Keratinocyte (primary cell): Measurements from ENCODE around the gene BARX2. TPM values are rescaled to one million over a fixed set of nuclear protein-coding genes. Genes with fewer than 3 reads are reported as not detected.

Experiments
- DNase-seq: peaks from one replicate; pipeline ENCODE4 v3.0.0-alpha.2; 2011; ENCODE audit warnings: low read depth, missing footprints, low spot score
- FAIRE-seq: peaks from 2 replicates; lab custom pipeline; 2011; peaks lifted over from hg19 to GRCh38; lab: Jason Lieb, UNC
- H2AFZ ChIP-seq: 2 replicates; pipeline ENCODE4 v1.6.0; 2012; ENCODE audit warnings: low read length, control low read depth, inconsistent platforms; ENCODE audit not compliant: control insufficient read depth
- H3K27ac ChIP-seq: 2 replicates; pipeline ENCODE4 v1.5.1; 2011; ENCODE audit warnings: low read length; ENCODE audit not compliant: control insufficient read depth, insufficient read depth
- H3K27me3 ChIP-seq: 3 replicates; pipeline ENCODE4 v1.6.0; 2011; ENCODE audit warnings: low read length; ENCODE audit not compliant: control insufficient read depth, insufficient read depth; ENCODE audit errors: extremely low read depth
- H3K36me3 ChIP-seq, 2 experiments: 2 replicates in 1 of 2; 3 replicates in 1 of 2; pipeline ENCODE4 v1.5.1; 2011; ENCODE audit warnings: low read length in 2 of 2, mild to moderate bottlenecking in 1 of 2; ENCODE audit not compliant: control insufficient read depth in 2 of 2, insufficient read depth in 2 of 2; ENCODE audit errors: extremely low read depth in 1 of 2
- H3K4me1 ChIP-seq: 3 replicates; pipeline ENCODE4 v1.5.1; 2011; ENCODE audit warnings: low read length; ENCODE audit not compliant: control insufficient read depth, insufficient read depth; ENCODE audit errors: extremely low read depth
- H3K4me2 ChIP-seq: 3 replicates; pipeline ENCODE4 v1.6.0; 2011; ENCODE audit warnings: low read depth, low read length; ENCODE audit not compliant: control insufficient read depth, insufficient read depth; ENCODE audit errors: extremely low read depth
- H3K4me3 ChIP-seq, 3 experiments: fragments of 200-600 bp in 1 of 3; sonication (generic) in 1 of 3; 2 replicates in 2 of 3; 3 replicates in 1 of 3; pipeline ENCODE4 v1.5.1; 2011 to 2016; ENCODE audit warnings: low read length in 3 of 3, mild to moderate bottlenecking in 3 of 3, control low read depth in 2 of 3, inconsistent platforms in 1 of 3, low read depth in 1 of 3, mixed read lengths in 1 of 3, mixed run types in 1 of 3, moderate library complexity in 1 of 3; ENCODE audit not compliant: control insufficient read depth in 2 of 3, insufficient read depth in 2 of 3; ENCODE audit errors: extremely low read depth in 1 of 3
- H3K79me2 ChIP-seq: 2 replicates; pipeline ENCODE4 v1.6.0; 2012; ENCODE audit warnings: low read length; ENCODE audit not compliant: control insufficient read depth, insufficient read depth
- H3K9ac ChIP-seq: 3 replicates; pipeline ENCODE4 v1.6.0; 2011; ENCODE audit warnings: low read length; ENCODE audit not compliant: control insufficient read depth, insufficient read depth; ENCODE audit errors: extremely low read depth
- H3K9me1 ChIP-seq: 3 replicates; pipeline ENCODE4 v1.6.0; 2011; ENCODE audit warnings: low read length; ENCODE audit not compliant: control insufficient read depth, insufficient read depth; ENCODE audit errors: extremely low read depth
- H3K9me3 ChIP-seq: 2 replicates; pipeline ENCODE4 v1.5.1; 2012; ENCODE audit warnings: low read depth, low read length; ENCODE audit not compliant: control insufficient read depth
- H4K20me1 ChIP-seq: 3 replicates; pipeline ENCODE4 v1.6.0; 2011; ENCODE audit warnings: low read length; ENCODE audit not compliant: control insufficient read depth, insufficient read depth; ENCODE audit errors: extremely low read depth
- CTCF ChIP-seq, 3 experiments: IDR thresholded peaks in 1 of 3; conservative IDR thresholded peaks in 1 of 3; optimal IDR thresholded peaks in 1 of 3; 2 replicates in 2 of 3; 3 replicates in 1 of 3; pipeline versions ENCODE3 to v1.5.1; 2011; ENCODE audit warnings: low read length in 3 of 3, mild to moderate bottlenecking in 3 of 3, moderate library complexity in 2 of 3, control low read depth in 1 of 3, inconsistent platforms in 1 of 3; ENCODE audit not compliant: insufficient read depth in 2 of 3; ENCODE audit errors: extremely low read depth in 1 of 3
- EZH2 ChIP-seq: IDR thresholded peaks from one replicate; pipeline ENCODE4 v1.6.1; 2012; ENCODE audit warnings: inconsistent platforms, mild to moderate bottlenecking, low read length, moderate library complexity
- dilution Hi-C: fragments of 300-500 bp; cut with MboI; formaldehyde crosslinking; loops from one replicate; pipeline ENCODE4 v1.7.0; 2020; ENCODE audit warnings: low sequenced_read_pairs; ENCODE audit not compliant: extremely low pct_ligation_motif_present
- polyA plus RNA-seq, 5 experiments: library from polyadenylated mRNA; depleted of rRNA in 3 of 5; stranded (reverse) in 3 of 5; stranded (forward) in 1 of 5; unstranded in 1 of 5; fragments of >200 nt; gene quantifications; 1 replicate in 1 of 5; 2 replicates in 3 of 5; 3 replicates in 1 of 5; pipeline versions ENCODE4 v1.2.1 to v1.2.3, GENCODE V29; 2011 to 2012; ENCODE audit warnings: missing spikeins in 2 of 5, low read depth in 1 of 5, low replicate concordance in 1 of 5

BARX2 gene
- polyA plus RNA-seq, 1 donor (not counting 4 experiments of a cell fraction or from before 2014, with no cell fraction given): 0.87 TPM

- no peaks in the 10 kb centered on the region for H3K79me2 ChIP-seq
- no peaks in the 10 kb centered on the region for H3K36me3 ChIP-seq
- DNase-seq (no peak), FAIRE-seq (no peak)
- H3K9me1 ChIP-seq: no peaks in the 10 kb centered on the region
- TF ChIP-seq CTCF (optimal IDR thresholded peaks at IDR 0.05 in 1 of 3, IDR thresholded peaks at IDR 0.05 in 1 of 3, conservative IDR thresholded peaks at IDR 0.05 in 1 of 3; ENCODE audit: extremely low read depth in 1 of 3, insufficient read depth in 2 of 3, low read length in 3 of 3): no peak
- no peak for TF ChIP-seq EZH2
- no peak overlapping the region for H3K27ac ChIP-seq
- no peak overlapping the region for H3K4me3 ChIP-seq
- H3K9ac ChIP-seq: no peak overlapping the region
- no peaks in the 10 kb centered on the region for H3K9me3 ChIP-seq
- no peaks in the 10 kb centered on the region for H3K4me1 ChIP-seq
- H3K27me3 ChIP-seq: no peaks in the 10 kb centered on the region
- dilution Hi-C loops: no loop called here
- no peak overlapping the region for H2AFZ ChIP-seq
- H3K4me2 ChIP-seq: no peak overlapping the region
- no peaks in the 10 kb centered on the region for H4K20me1 ChIP-seq
Measured at GRCh38 chr11:129414144-129414872, 38.7 kb downstream of the BARX2 start.

GRCh38 chr11:129416080-129416820 lies 40.6 kb downstream of the BARX2 start:
- TF ChIP-seq CTCF (optimal IDR thresholded peaks at IDR 0.05 in 1 of 3, IDR thresholded peaks at IDR 0.05 in 1 of 3, conservative IDR thresholded peaks at IDR 0.05 in 1 of 3; ENCODE audit: extremely low read depth in 1 of 3, insufficient read depth in 2 of 3, low read length in 3 of 3) (no peak), EZH2 (no peak)
- Histone ChIP-seq H3K9me1 (no peaks in the 10 kb centered on the region), H3K27me3 (no peaks in the 10 kb centered on the region), H3K79me2 (no peaks in the 10 kb centered on the region), H3K9me3 (no peaks in the 10 kb centered on the region), H3K4me3 (no peak overlapping the region), H3K9ac (no peak overlapping the region), H3K4me2 (no peak overlapping the region), H3K36me3 (no peaks in the 10 kb centered on the region), H2AFZ (no peak overlapping the region), H3K4me1 (no peaks in the 10 kb centered on the region), H3K27ac (no peak overlapping the region), H4K20me1 (no peaks in the 10 kb centered on the region)
- FAIRE-seq (no peak), DNase-seq (no peak)
- dilution Hi-C loops: no loop called here
